Ectodermal cell (in vitro differentiated cells): ENCODE results near the gene RFX1.

Source experiments
- H3K27ac ChIP-seq: 2 replicates; pipeline ENCODE4 v1.7.0; 2013; ENCODE audit warnings: mild to moderate bottlenecking, low read depth, low read length; ENCODE audit not compliant: insufficient read depth, poor library complexity, severe bottlenecking
- H3K27me3 ChIP-seq: 2 replicates; pipeline ENCODE4 v1.7.0; 2013; ENCODE audit warnings: mild to moderate bottlenecking, low read length; ENCODE audit not compliant: insufficient read depth, control insufficient read depth, poor library complexity, severe bottlenecking
- H3K36me3 ChIP-seq: one replicate; pipeline ENCODE4 v1.7.0; 2013; ENCODE audit warnings: low read length; ENCODE audit not compliant: control insufficient read depth, insufficient read depth
- H3K4me1 ChIP-seq: one replicate; pipeline ENCODE4 v1.7.0; 2013; ENCODE audit warnings: low read length; ENCODE audit not compliant: control insufficient read depth, insufficient read depth
- H3K4me3 ChIP-seq: 2 replicates; pipeline ENCODE4 v1.7.0; 2013; ENCODE audit warnings: low read depth, low read length, control low read depth; ENCODE audit not compliant: insufficient read depth
- H3K9me3 ChIP-seq: 2 replicates; pipeline ENCODE4 v1.7.0; 2013; ENCODE audit warnings: mild to moderate bottlenecking, low read length, moderate library complexity; ENCODE audit not compliant: control insufficient read depth
- WGBS, 2 experiments: methylation state at CpG; one replicate each; pipeline ENCODE4 v1.1.7; 2013; ENCODE audit warnings: missing lambda C conversion rate in 2 of 2; 5-methylcytosine and 5-hydroxymethylcytosine counted together

RFX1 gene

DNA sequence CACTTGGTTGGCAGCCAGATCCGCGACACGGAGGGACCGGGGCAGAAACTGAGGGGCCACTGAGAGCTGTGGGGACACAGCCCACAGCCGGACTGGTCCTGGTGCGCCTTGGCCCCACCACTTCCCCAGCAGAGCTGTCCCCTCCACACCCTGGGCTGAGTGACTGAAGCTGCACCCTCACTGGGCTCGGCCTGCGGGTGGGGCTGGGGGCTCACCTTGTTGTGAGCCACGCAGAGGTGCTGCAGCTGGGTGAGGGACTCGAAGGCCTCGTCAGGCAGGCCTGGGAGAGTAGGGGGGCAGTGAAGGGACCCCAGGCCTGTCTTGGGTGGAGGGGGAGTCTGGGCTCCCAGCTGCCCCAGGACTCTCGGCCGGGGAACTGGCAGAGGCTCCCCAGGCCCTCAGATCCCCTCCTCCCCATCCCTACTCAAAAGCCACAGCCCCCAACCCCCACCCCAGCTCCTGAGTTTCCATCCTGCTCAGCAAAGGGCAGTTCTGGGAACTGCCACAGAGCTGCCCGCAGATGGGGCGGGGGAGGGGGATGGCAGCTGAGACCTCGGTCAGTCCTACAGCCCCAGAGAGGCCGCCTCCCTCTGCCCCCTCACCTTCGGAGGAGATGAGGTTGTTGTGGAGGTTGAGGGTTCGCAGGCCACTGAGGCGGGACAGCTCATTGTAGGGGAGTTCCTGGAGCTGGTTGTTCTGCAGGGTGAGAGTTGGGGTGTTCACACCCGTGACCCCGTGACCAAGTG lies 70.2 kb downstream of the RFX1 start:
- Histone ChIP-seq H3K36me3 (no peaks in the 10 kb centered on the region), H3K4me1 (peaks cover 29% of the 10 kb centered on the region), H3K9me3 (no peaks in the 10 kb centered on the region), H3K27ac (no peak overlapping the region), H3K27me3 (no peaks in the 10 kb centered on the region), H3K4me3 (no peak overlapping the region)
- WGBS, 2 experiments, result 60 to 65% methylated on average over 20 to 22 of the region's 22 CpGs

DNA sequence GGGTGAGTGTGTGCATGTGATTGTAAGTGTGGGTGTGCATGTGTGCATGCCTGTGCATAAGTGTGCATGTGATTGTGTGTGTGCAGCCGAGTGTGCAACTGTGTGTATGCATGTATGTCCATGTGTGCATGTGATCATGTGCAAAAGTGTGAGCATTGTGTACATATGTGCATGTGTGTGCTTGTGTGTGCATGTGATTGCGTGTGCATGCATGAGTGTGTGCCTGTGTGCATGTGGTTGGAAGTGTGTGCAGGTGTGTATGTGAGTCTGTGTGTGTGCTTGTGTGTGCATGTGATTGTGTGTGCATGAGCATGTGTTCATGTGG lies 71.4 kb downstream of the RFX1 start:
- Histone ChIP-seq H3K27ac (no peak overlapping the region), H3K27me3 (no peaks in the 10 kb centered on the region), H3K36me3 (no peaks in the 10 kb centered on the region), H3K4me1 (peaks cover 29% of the 10 kb centered on the region), H3K4me3 (no peak overlapping the region), H3K9me3 (no peaks in the 10 kb centered on the region)
- WGBS, 2 experiments, result 92 to 95% methylated on average over 2 of the region's 2 CpGs

DNA sequence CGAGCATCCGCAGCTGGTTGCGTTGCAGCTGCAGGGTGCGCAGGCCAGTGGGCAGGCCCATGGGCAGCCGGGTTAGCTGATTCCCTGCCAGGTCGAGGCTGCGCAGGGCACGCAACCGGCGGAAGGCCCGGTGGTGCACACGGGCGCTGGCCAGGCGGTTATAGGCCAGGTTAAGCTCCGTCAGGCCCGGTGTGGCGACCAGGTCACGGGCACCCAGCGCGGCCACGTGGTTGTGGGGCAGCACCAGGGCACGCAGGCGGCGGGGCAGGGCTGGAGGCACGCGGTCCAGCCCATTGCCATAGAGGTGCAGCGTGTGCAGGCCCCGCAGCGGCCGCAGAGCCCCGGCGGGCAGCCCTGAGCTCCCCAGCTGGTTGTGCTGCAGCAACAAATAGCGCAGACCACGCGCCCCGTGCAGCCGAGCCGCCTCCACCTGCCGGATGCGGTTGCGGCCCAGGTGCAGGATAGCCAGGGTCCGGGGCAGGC lies 73.2 kb downstream of the RFX1 start:
- Histone ChIP-seq H3K27ac (no peak overlapping the region), H3K27me3 (no peaks in the 10 kb centered on the region), H3K4me3 (no peak overlapping the region), H3K36me3 (no peaks in the 10 kb centered on the region), H3K9me3 (no peaks in the 10 kb centered on the region), H3K4me1 (peaks cover 20% of the 10 kb centered on the region)
- 96% methylated on average over 42 of the region's 42 CpGs for WGBS, 2 experiments

DNA sequence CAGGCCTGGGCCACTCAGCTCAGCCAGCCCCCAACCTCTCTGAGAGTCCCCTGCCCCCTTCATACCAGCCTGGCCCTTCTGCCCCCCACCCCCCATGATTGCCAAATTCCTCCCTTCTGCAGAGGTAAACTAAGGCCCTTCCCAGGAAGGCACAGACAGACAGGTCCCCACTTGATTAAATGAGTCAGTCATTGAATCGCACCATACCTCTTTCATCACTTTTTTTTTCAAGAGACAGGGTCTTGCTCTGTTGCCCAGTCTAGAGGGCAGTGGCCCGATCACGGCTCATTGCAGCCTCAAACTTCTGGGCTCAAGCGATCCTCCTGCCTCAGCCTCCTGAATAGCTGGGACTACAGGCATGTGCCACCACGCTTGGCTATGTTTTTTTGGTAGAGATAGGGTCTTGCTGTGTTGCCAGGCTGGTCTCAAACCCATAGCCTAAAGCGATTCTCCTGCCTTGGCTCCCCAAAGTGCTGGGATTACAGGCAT lies 73.9 kb downstream of the RFX1 start:
- H3K4me1 ChIP-seq, result peaks cover 13% of the 10 kb centered on the region
- no peaks in the 10 kb centered on the region for H3K9me3 ChIP-seq
- H3K36me3 ChIP-seq, result no peaks in the 10 kb centered on the region
- 92 to 93% methylated on average over 6 of the region's 6 CpGs for WGBS, 2 experiments
- H3K27ac ChIP-seq, result no peak overlapping the region
- H3K27me3 ChIP-seq, result no peaks in the 10 kb centered on the region
- H3K4me3 ChIP-seq, result no peak overlapping the region

DNA sequence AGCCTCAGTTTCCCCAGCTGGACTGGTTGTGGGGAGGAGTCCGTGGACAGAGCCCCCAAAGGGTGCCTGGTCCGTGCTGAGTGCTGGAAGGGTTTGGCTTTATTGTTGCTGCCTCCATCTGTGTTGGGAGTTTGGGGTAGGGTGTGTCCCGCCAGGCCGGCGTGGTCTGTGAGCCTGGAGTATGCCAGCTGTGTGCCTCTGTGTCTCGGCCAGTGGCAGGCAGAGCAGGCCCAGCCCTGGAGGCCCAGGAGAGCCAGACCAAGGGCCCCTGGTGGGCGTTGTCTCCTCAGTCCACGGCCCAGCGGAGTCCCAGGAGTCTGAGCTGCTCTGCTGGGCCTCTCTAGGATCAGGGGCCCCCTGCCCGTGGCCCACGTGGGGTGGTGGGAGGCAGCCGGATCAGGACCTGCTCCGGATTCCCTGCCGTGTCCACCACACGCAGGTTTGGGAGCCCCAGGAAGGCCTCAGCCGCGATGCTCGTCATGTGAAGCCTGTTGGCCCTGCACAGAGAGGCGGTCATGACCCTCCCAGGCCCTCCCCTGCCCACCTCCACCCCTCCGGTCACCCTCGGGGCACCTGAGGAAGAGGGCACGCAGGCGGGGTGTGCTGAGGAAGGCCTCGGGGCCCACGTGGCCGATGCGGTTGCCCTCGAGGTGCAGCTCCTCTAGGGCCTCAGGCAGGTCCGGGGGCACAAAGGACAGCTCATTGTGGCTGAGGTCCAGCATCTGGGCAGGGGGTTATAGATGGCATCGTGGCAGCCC lies 74.5 kb downstream of the RFX1 start:
- 95% methylated on average over 30 of the region's 30 CpGs for WGBS, 2 experiments
- H3K4me3 ChIP-seq, result no peak overlapping the region

DNA sequence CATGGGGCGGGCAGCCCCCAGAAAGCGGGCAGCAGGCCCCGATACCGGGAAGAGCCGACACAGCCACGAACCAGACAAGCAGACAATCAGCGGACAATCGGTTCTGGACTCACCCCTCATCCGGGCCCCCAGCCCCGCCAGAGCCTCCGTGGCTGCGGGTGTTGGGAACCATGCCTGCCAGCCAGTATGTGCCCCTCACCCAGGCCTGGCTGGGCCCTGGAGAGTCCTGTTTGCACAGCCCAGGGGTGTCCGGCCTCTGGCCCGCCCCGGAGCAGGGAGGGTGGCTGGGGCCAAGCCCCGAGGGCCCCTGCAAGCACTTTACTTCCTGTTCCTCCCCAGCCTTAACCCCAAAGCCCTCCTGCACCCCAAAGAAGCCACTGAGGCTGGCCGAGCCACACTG lies 75.7 kb downstream of the RFX1 start:
- H3K27me3 ChIP-seq, result no peaks in the 10 kb centered on the region
- WGBS, 2 experiments, result 92 to 93% methylated on average over 17 of the region's 17 CpGs
- H3K4me1 ChIP-seq, result peaks cover under 1% of the 10 kb centered on the region
- H3K9me3 ChIP-seq, result no peaks in the 10 kb centered on the region
- no peak overlapping the region for H3K4me3 ChIP-seq
- no peak overlapping the region for H3K27ac ChIP-seq
- no peaks in the 10 kb centered on the region for H3K36me3 ChIP-seq

More for the DNA sequence above, 74.5 kb downstream of the RFX1 start:
- no peak overlapping the region for H3K27ac ChIP-seq
- H3K4me1 ChIP-seq, result peaks cover 12% of the 10 kb centered on the region
- no peaks in the 10 kb centered on the region for H3K27me3 ChIP-seq
- no peaks in the 10 kb centered on the region for H3K9me3 ChIP-seq
- no peaks in the 10 kb centered on the region for H3K36me3 ChIP-seq

- Histone ChIP-seq H3K9me3 (no peaks in the 10 kb centered on the region), H3K4me1 (no peaks in the 10 kb centered on the region), H3K27ac (no peak overlapping the region), H3K36me3 (no peaks in the 10 kb centered on the region), H3K27me3 (no peaks in the 10 kb centered on the region), H3K4me3 (no peak overlapping the region)
- WGBS, 2 experiments, result 93% methylated on average over 17 of the region's 17 CpGs
Observed at GRCh38 chr19:13929956-13930355, 76.2 kb downstream of the RFX1 start.

DNA sequence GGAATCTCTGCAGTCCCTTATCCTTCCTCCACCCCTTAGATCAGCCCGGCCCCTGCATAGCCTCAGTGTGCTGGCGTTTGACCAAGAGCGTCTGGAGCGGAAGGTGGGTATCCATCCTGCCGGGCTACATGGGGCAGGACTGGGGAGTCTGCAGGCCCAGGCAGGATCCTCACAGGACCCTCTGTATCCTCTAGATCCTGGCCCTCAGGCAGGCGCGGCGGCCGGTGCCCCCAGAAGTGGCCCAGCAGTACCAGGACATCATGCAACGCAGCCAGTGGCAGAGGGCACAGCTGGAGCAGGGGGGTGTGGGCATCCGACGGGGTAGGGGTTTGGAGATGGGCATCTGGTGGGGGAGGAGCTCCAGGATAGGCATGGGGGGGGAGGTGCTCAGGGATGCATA lies 76.8 kb downstream of the RFX1 start:
- no peaks in the 10 kb centered on the region for H3K4me1 ChIP-seq
- no peak overlapping the region for H3K4me3 ChIP-seq
- H3K9me3 ChIP-seq, result no peaks in the 10 kb centered on the region
- H3K27me3 ChIP-seq, result no peaks in the 10 kb centered on the region
- no peak overlapping the region for H3K27ac ChIP-seq
- WGBS, 2 experiments, result 94 to 96% methylated on average over 12 of the region's 12 CpGs
- no peaks in the 10 kb centered on the region for H3K36me3 ChIP-seq

- H3K27ac ChIP-seq, result no peak overlapping the region
- no peaks in the 10 kb centered on the region for H3K27me3 ChIP-seq
- peaks cover 1% of the 10 kb centered on the region for H3K36me3 ChIP-seq
- H3K9me3 ChIP-seq, result no peaks in the 10 kb centered on the region
- 94% methylated on average over 8 of the region's 8 CpGs for WGBS, 2 experiments
- no peaks in the 10 kb centered on the region for H3K4me1 ChIP-seq
- H3K4me3 ChIP-seq, result no peak overlapping the region
Observed at GRCh38 chr19:13926715-13927114, 79.4 kb downstream of the RFX1 start.

DNA sequence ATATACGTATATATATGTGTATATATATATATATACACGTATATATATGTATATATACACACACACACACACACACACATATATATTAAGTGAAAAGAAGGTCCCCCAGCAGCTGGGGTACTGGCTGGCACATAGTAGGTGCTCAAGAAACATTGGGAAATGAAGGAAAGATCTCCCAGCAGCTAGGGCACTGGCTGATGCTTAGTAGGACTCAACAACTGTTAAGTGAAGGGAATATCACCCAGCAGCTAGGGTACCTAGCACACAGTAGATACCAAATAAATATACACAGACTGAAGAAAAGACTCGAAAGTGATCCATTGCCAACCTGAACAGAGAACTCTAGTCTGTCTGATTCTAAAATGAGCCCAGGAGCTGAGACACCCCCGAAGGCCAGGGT lies 80.1 kb downstream of the RFX1 start:
- H3K4me3 ChIP-seq, result no peak overlapping the region
- H3K9me3 ChIP-seq, result no peaks in the 10 kb centered on the region
- H3K27ac ChIP-seq, result no peak overlapping the region
- no peaks in the 10 kb centered on the region for H3K4me1 ChIP-seq
- 94 to 95% methylated on average over 2 of the region's 4 CpGs for WGBS, 2 experiments
- peaks cover 7% of the 10 kb centered on the region for H3K36me3 ChIP-seq
- no peaks in the 10 kb centered on the region for H3K27me3 ChIP-seq
